Activated T-cell treated with anti-CD3 and anti-CD28 coated beads, Interleukin-2, amount 50 U/mL, for 72 hours (primary cell): Measurements from ENCODE around the gene WNT3A. TPM values are rescaled to one million over a fixed set of nuclear protein-coding genes. Genes with fewer than 3 reads are reported as not detected.
"Not testable (repeated sequence)": the region's sequence is repeated elsewhere in the genome, so short reads cannot be mapped to it uniquely, and the experiment has no call there.

Experiments
- ATAC-seq, 2 donors: fragments of 150-1000 bp; cut with Tn5 transposase; replicated peaks in 1 of 2; 2 replicates each; pipeline ENCODE4 v1.10.0; 2021; ENCODE audit warnings: moderate library complexity in 2 of 2, mild to moderate bottlenecking in 1 of 2
- DNase-seq, 2 donors: peaks; one replicate each; pipeline ENCODE4 v3.0.0; 2021 to 2022; ENCODE audit warnings: mixed read lengths in 1 of 2
- H3K27ac Mint-ChIP-seq: one replicate; pipeline ENCODE4 v1.8.0; 2022; ENCODE audit warnings: mild to moderate bottlenecking, moderate library complexity, mixed read lengths
- H3K27me3 Mint-ChIP-seq: one replicate; pipeline ENCODE4 v1.8.0; 2022; ENCODE audit warnings: low read depth, mixed read lengths
- H3K36me3 Mint-ChIP-seq, 2 donors: one replicate each; pipeline ENCODE4 v1.8.0; 2022; ENCODE audit warnings: mixed read lengths in 2 of 2, mild to moderate bottlenecking in 1 of 2; ENCODE audit not compliant: insufficient read depth in 2 of 2
- H3K4me1 Mint-ChIP-seq: one replicate; pipeline ENCODE4 v1.8.0; 2022; ENCODE audit warnings: low read depth, mixed read lengths
- H3K4me3 Mint-ChIP-seq, 2 donors: one replicate each; pipeline ENCODE4 v1.8.0; 2022; ENCODE audit warnings: mild to moderate bottlenecking in 2 of 2, mixed read lengths in 2 of 2, moderate library complexity in 2 of 2
- H3K9me3 Mint-ChIP-seq, 2 donors: one replicate each; pipeline ENCODE4 v1.8.0; 2022; ENCODE audit warnings: mixed read lengths in 2 of 2
- total RNA-seq, 2 donors: library from RNA; stranded (reverse); gene quantifications; one replicate each; pipeline ENCODE4 v1.2.3, GENCODE V29; 2022

Gene WNT3A
- not detected for total RNA-seq

DNA sequence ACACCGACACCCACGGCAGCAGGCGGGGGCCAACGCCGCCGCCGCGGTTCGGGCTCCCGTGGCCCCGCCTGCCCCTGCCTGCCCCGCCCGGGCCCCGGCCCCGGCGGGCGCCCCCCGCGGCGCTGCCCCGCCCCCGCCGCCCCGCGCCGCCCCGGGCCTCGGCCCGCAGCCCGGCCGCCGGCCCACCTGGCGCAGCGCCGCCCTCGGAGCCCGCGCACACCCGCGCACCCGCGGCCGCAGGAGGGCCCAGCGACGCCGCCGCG lies at the start of gene WNT3A:
Gene WNT3A (plus strand): TSS at position 213 of the 263 bp plus-strand sequence. CDS start 131 bp downstream, outside the sequence.
- DNase-seq (no peak), ATAC-seq (no peak)
- H3K4me1 Mint-ChIP-seq: peaks cover 22% of the 10 kb centered on the region
- H3K9me3 Mint-ChIP-seq: no peaks in the 10 kb centered on the region
- no peak within 1 kb of the TSS for H3K27ac Mint-ChIP-seq
- H3K27me3 Mint-ChIP-seq: peaks cover 68% of the 10 kb centered on the region
- H3K4me3 Mint-ChIP-seq: peak within 1 kb of the TSS in 1 of 2 donors; percentile 42
- H3K36me3 Mint-ChIP-seq: no peaks in the 10 kb centered on the region

DNA sequence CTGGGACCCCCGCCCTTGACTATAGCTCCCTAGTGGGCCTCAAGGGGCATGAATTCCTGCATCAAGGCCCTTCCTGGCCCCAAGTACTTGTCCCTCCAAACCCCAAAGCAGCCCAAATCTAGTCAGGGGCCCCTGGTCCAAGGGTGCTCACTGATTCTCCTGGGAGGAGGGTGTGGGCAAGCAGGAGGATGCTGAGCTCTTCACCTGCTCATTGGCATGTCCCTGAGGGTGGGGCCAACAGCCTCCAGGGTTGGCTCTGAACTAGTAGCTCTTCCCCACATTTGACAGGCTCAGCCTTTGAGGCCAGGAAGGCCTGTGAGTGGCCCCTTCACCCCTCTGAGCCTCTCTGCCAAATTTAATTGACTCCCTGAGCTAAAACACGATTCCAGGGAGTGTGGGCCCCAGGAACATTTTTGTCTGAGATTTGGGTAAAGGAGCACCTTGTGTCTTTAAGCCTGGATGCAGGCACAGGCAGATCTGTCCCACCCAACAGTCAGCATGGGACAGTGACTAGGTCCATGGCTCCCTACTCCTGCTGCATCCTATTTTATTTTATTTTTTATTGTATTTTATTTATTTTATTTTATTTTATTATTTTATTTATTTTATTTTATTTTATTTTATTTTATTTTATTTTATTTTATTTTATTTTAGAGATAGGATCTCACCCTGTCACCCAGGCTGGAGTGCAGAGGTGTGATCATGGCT lies 48.0 kb upstream of the WNT3A start:
- H3K27me3 Mint-ChIP-seq: peaks cover 33% of the 10 kb centered on the region
- no peak overlapping the region for H3K27ac Mint-ChIP-seq
- no peaks in the 10 kb centered on the region for H3K4me1 Mint-ChIP-seq
- DNase-seq: no peak
- no peak overlapping the region for H3K4me3 Mint-ChIP-seq
- H3K36me3 Mint-ChIP-seq: no peaks in the 10 kb centered on the region
- ATAC-seq: no peak
- H3K9me3 Mint-ChIP-seq: no peaks in the 10 kb centered on the region

DNA sequence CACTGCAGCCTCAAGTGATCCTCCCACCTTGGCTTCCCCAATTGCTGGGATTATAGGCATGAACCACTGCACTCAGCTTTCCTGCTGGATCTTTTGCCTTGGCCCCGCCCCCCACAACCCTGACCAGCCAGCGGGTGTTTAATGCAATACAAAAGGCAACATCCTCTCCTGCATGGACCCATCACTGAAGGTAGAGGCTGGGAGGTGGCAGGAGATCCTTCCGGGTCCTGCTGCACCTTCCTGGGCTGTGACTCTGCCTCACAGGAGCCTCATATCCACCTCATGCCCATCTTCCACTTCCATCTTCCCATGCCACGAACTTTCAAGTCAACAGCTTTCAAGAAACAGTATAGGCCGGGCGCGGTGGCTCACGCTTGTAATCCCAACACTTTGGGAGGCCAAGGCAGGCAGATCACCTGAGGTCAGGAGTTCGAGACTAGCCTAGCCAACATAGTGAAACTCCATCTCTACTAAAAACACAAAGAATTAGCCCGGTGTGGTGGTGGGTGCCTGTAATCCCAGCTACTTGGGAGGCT lies 47.4 kb upstream of the WNT3A start:
- DNase-seq (no peak), ATAC-seq (no peak)
- no peaks in the 10 kb centered on the region for H3K4me1 Mint-ChIP-seq
- no peak overlapping the region for H3K27ac Mint-ChIP-seq
- peaks cover 33% of the 10 kb centered on the region for H3K27me3 Mint-ChIP-seq
- H3K4me3 Mint-ChIP-seq: no peak overlapping the region
- H3K36me3 Mint-ChIP-seq: no peaks in the 10 kb centered on the region
- H3K9me3 Mint-ChIP-seq: no peaks in the 10 kb centered on the region

DNA sequence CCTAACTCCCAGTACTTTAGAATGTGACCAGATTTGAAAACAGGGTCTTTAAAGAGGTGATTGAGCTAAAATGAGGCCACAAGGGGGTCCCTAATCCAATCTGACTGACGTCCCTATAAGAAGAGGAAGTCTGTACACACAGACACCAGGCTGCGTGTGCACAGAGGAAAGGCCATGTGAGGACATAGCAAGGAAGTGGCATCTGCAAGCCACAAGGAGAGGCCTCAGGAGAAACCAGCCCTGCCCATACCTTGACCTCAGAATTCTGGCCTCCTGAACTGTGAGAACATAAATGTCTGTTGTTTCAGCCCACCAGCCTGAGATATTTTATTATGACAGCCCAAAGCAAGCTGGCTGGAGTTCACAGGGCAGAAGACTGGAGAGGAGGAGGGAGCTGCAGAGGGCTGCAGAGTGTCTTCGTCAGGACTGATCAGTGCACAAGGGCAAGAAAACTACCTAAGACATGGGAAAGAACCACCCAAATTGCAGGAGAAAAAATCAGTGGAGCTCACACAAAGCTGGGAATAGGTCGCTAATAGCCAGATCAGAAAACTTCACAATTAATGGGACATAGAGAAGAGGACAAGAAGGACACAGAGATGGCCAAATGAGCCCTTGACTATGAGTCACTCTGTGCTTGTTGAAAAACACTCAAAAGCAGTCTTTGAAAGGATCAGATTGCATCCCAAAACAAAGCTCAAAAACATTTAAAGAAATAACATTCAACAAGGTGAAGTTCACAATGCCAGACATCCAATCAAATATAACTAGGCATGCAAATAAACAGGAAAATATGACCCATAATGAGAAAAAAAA lies 44.9 kb upstream of the WNT3A start:
- Mint-ChIP-seq H3K9me3 (no peaks in the 10 kb centered on the region), H3K27ac (no peak overlapping the region), H3K27me3 (peaks cover 16% of the 10 kb centered on the region), H3K36me3 (no peaks in the 10 kb centered on the region), H3K4me1 (no peaks in the 10 kb centered on the region), H3K4me3 (no peak overlapping the region)
- DNase-seq (no peak), ATAC-seq (no peak)

DNA sequence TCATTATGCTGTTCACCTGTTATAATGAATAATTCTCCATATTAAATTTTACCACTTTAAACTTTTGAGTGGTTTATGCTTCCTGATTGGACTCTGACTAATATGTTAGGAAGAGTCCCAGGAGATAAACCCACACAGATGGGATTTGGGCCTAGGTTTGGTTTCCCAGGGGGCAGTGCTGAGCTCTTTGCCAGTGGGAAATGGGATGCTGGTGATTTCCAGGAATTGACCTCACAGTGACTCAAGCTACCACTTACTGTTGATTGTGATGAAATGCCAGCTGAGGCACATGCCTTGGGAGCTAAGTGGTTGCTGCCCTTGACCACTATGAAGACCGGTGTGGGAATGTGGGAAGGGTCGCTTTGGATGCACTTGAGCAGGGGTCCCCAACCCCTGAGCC lies 40.1 kb upstream of the WNT3A start:
- ATAC-seq, H3K27ac Mint-ChIP-seq, H3K36me3 Mint-ChIP-seq, H3K9me3 Mint-ChIP-seq, H3K4me3 Mint-ChIP-seq, H3K4me1 Mint-ChIP-seq, DNase-seq, H3K27me3 Mint-ChIP-seq: not testable (repeated sequence)

DNA sequence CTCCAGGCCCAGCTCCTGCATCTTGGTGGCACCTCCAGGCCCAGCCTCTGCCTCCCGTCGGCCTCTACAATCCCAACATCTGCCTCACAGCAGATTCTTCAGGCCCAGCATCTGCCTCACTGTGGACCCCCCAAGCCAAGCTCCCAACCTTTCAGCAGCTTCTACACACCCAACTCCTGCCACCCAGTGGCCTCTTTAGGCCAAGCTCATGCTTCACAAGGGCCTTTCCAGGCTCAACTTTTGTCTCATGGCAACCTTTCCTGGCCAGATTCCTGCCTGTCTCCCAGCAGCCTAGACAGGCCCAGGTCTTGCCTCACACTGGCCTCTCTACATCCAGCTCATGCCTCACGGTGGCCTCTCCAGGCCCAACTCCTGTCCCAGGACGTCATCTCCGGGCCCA lies 39.0 kb upstream of the WNT3A start:
- not testable (repeated sequence) for H3K27me3 Mint-ChIP-seq, DNase-seq, H3K4me1 Mint-ChIP-seq, H3K9me3 Mint-ChIP-seq, H3K27ac Mint-ChIP-seq, H3K4me3 Mint-ChIP-seq, ATAC-seq, H3K36me3 Mint-ChIP-seq

DNA sequence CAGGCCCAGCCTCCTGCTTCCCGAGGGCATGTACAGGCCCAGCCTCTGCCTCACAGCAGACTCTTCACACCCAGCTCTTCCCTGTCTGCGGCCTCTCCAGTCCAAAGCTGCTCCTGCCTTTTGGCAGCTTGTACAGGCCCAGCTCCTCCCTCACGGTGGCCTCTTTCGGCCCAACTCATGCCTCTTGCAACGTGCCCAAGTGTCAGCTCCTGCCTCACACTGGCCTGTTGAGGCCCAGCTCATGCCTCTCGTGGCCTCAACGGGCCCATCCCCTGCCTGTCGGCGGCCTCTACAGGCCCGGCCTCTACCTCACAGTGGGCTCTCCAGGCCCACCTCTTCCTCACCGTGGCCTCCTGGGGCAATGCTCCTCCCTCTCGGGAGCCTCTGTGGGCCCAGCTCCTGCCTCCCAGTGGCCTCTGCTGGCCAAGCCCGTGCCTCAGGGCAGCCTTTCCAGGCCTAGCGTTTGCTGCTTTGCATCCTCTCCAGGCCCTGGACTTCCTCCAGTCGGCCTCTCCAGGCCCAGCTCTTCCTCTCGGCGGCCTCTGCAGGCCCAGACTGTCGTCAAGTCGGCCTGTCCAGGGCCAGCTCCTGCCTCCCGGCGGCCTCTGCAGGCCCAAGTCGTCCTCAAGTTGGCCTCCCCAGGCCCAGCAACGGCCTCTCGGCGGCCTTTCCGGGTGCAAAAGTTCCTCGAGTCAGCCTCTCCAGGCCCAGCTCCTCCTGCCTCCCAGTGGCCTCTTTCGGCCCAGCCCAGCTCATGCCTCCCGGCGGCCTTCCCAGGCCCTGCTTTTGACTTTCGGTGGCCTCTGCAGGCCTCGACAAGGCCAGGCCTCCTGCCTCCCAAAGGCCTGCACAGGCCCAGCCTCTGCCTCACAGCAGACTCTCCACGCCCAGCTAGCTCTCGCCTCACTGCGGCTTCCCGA lies 36.5 kb upstream of the WNT3A start:
- DNase-seq, H3K9me3 Mint-ChIP-seq, H3K36me3 Mint-ChIP-seq, H3K4me1 Mint-ChIP-seq, H3K4me3 Mint-ChIP-seq, ATAC-seq, H3K27me3 Mint-ChIP-seq, H3K27ac Mint-ChIP-seq: not testable (repeated sequence)

- not testable (repeated sequence) for DNase-seq, ATAC-seq, H3K4me1 Mint-ChIP-seq, H3K27ac Mint-ChIP-seq, H3K9me3 Mint-ChIP-seq, H3K36me3 Mint-ChIP-seq, H3K4me3 Mint-ChIP-seq, H3K27me3 Mint-ChIP-seq
Observed at GRCh38 chr1:227971216-227971615, 35.6 kb upstream of the WNT3A start.

GRCh38 chr1:227971643-227972282 lies 35.0 kb upstream of the WNT3A start:
- H3K27me3 Mint-ChIP-seq, H3K36me3 Mint-ChIP-seq, H3K4me1 Mint-ChIP-seq, ATAC-seq, H3K27ac Mint-ChIP-seq, DNase-seq, H3K9me3 Mint-ChIP-seq, H3K4me3 Mint-ChIP-seq: not testable (repeated sequence)

- not testable (repeated sequence) for H3K4me3 Mint-ChIP-seq, H3K9me3 Mint-ChIP-seq, H3K36me3 Mint-ChIP-seq, H3K4me1 Mint-ChIP-seq, ATAC-seq, DNase-seq, H3K27ac Mint-ChIP-seq, H3K27me3 Mint-ChIP-seq
Observed at GRCh38 chr1:227972283-227972679, 34.5 kb upstream of the WNT3A start.

DNA sequence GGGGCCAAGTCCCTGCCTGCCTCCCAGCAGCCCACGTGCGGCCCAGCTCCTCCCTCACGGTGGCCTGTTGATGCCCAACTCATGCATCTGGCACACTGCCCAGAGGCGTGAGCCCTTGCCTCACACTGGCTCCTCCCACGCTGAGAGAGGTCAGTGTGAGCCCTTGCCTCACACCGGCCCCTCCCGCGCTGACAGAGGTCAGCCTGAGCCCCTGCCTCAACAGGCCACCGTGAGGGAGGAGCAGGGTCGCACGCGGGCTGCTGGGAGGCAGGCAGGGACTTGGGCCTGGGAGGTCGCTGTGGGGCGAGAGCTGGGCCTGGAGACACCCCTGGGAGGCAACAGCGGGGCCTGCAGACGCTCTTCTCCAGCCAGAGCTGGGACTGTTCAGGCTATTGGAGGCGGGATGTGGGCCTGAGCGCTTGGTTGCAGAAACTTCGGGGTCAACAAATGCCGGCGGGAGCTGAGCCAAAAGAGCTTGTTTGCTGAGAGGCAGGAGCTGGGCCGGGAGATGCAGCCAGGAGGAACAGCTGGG lies 33.9 kb upstream of the WNT3A start:
- ATAC-seq, H3K27me3 Mint-ChIP-seq, H3K4me1 Mint-ChIP-seq, H3K36me3 Mint-ChIP-seq, H3K4me3 Mint-ChIP-seq, H3K27ac Mint-ChIP-seq, DNase-seq, H3K9me3 Mint-ChIP-seq: not testable (repeated sequence)

DNA sequence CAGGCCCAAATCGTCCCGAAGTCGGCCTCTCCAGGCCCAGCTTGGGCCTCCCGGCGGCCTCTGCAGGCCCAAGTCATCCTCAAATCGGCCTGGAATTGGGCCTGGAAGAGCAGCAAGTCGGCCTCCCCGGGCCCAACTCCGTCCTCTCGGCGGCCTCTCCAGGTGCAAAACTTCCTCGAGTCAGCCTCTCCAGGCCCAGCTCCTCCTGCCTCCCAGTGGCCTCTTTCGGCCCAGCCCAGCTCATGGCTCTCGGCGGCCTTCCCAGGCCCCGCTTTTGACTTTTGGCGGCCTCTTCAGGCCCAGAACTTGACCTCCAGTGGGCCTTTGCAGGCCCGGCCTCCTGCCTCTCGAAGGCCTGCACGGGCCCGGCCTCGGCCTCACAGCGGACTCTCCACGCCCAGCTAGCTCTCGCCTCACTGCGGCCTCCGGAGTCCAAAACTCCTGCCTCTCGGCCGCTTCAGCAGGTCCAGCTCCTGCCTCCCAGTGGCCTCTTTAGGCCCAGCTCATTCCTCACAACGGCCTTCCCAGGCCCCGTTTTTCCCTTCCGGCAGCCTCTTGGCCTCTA lies 33.0 kb upstream of the WNT3A start:
- not testable (repeated sequence) for DNase-seq, H3K36me3 Mint-ChIP-seq, ATAC-seq, H3K4me1 Mint-ChIP-seq, H3K9me3 Mint-ChIP-seq, H3K27me3 Mint-ChIP-seq, H3K27ac Mint-ChIP-seq, H3K4me3 Mint-ChIP-seq
